Measurements from ENCODE around the gene LMOD1. TPM values are rescaled to one million over a fixed set of nuclear protein-coding genes. Genes with fewer than 3 reads are reported as not detected.

LMOD1 gene
- total RNA-seq, 1 donor from 2014 or later = 3.2 TPM

DNA sequence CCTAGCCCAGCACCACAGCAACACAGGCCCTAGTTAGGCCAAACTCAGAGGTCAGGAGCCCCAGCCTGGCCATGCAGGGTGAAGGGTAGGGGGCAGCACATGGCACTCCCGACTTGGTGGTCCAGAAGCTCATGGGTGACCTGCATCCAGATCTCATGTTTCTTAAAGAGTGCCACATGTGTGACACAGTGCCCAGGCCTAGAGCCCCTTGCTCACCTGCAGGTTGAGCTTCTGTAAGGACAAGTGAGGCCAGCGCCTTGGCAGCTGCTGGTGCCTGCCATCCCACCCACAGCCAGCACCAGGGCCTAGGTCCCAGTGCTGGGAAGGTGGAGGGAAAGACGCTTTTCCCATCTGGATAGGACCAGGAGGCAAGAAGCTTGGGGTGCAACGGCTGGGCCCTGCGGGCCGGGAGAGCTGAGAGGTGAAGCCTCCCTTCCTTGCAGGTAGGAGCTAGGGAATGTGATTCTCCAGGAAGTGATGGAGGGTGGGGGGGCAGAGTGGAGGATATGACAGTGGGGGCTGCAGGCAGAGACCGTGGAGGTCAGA is 51.2 kb downstream of the LMOD1 start:
- DNase-seq (ENCODE audit: low read depth) = no peak

DNA sequence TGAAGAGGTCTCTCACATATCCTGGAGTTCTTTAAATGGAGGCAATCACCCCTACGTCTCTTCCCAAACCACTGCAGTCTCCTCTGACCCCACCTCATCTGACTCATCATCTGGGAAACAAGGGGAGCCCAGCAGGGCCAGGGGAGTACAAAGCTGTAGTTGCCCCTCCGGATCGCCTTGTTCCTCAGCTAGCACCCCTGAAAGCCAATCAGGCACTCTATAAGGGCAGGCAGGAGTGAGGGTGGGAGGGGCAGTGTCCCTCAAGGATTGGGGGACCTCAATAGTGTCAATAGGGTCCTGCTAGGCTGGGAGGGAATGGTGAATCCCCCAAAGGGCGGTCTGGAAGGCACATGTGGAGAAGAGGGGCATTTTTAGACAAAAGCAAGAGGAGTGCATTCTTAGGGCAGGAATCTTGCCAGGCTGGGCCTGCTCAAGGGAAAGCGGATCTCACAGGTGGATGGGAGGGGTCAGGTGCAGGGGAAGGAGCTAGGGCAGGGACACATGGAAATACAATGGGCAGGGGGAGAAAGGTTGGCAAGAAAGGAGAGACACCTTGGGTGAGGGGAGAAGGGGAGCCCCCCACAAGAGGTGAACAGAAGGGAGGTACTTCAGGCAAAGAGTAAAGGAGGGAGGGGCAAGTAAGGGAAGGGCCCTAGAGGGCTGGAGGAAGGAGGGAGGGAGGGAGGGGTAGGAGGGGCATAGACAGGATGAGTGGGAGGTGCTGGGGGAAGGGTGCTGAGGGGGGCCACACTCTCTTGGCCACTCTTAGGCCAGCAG is 51.8 kb downstream of the LMOD1 start:
- DNase-seq (ENCODE audit: low read depth) = no peak

DNA sequence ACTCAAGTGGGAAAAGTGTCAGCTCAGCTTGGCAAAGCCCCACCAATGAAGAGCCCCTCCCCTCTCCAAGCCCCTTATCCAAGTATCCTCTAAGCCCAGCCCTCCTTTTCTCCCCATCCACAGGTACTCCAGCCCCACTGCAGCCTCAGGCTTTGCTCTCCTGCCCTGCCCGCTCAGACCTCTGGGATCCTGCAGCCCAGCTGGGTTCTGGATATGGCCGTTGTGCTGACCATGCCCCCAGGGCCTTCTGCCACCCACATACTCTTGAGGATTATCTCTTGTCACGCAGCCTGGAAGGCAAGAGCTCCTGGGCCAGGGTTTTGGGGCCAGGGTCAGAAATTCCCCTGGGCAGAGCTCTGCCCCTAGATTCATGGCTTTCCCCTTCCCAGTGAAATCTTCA is 52.9 kb downstream of the LMOD1 start:
- no peak for DNase-seq (ENCODE audit: low read depth)

DNA sequence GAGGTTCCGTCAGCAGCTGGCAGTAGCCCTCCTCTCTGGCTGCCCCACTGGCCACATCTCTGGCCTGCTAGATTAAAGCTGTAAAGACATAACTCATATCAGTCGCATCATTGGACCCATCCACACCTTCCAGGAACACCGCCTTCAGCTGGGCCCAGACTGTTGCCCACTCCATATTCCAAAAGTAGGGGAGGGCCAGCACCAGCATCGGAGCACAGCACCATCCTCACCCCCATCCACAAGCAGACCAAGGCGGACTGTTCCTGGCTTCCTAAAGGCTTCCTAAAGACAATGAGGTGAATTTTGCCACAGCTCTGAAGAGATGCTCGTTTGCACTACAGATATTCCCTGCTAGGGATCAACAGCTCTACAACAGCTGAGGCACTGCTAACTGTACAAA is 54.1 kb downstream of the LMOD1 start:
- DNase-seq (ENCODE audit: low read depth) = no peak

DNA sequence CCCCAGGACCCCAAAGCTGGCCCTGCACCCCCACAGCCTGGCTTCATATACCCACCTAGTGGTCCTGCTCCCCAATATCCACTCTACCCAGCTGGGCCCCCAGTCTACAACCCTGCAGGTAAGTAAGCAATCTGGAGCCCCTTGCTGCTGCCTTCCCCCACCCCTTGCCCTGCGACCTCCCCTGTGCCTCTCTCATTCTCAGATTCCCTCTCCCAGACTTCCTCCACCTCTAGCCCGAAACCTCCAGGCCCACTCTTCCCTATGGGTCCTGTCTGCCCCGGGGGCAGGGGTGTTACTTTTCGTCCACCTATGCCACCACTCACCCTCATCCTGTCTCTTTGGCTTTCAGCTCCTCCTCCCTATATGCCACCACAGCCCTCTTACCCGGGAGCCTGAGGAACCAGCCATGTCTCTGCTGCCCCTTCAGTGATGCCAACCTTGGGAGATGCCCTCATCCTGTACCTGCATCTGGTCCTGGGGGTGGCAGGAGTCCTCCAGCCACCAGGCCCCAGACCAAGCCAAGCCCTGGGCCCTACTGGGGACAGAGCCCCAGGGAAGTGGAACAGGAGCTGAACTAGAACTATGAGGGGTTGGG is 54.8 kb downstream of the LMOD1 start:
- DNase-seq (ENCODE audit: low read depth) = no peak

DNA sequence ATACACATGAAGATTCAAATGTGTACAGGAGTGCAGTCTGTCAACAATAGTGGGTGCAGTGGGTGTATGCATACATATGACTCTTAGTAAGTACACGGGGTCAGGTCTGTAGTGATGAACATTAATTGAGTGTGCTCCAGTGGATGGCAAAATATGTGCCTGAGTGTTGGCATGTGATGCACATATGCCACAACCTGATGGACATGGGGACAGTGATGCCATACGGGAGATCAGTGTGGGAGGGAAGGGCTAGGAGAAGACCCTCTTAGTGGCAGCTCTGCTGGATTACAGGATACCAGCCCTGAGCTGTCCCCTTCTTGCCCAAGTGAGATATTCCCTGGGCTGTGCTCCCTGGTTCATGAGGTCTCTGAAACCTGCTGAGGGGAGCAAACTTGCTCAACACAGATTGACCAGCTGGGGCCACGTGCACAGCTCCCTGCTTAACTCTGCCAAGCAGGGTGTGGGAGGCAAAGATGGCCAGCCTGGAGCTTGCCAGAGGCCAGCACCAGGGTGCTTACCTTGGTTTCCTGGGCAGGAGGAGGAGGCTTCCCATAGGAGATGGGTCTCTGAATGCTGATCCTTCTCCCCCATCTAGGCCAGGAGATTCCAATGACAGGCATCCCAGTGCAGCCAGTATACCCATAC is 55.4 kb downstream of the LMOD1 start:
- DNase-seq (ENCODE audit: low read depth) = no peak

DNA sequence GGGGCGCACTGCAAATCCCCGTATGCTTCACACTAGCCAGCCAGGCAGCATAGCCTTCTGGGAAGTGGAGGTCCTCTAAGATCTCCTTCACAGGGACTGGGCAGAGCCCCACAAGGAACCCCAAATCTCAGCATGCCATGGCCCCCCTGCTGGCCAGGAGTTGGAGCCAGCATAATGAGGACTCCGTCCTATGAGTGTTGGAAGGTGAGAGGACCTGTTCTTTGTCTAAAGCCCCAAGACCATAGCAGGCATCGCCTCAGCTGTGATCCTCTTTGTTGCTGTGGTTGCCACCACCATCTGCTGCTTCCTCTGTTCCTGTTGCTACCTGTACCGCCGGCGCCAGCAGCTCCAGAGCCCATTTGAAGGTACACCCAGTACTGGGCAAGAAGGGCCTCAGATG is 56.1 kb downstream of the LMOD1 start:
- no peak for DNase-seq (ENCODE audit: low read depth)

DNA sequence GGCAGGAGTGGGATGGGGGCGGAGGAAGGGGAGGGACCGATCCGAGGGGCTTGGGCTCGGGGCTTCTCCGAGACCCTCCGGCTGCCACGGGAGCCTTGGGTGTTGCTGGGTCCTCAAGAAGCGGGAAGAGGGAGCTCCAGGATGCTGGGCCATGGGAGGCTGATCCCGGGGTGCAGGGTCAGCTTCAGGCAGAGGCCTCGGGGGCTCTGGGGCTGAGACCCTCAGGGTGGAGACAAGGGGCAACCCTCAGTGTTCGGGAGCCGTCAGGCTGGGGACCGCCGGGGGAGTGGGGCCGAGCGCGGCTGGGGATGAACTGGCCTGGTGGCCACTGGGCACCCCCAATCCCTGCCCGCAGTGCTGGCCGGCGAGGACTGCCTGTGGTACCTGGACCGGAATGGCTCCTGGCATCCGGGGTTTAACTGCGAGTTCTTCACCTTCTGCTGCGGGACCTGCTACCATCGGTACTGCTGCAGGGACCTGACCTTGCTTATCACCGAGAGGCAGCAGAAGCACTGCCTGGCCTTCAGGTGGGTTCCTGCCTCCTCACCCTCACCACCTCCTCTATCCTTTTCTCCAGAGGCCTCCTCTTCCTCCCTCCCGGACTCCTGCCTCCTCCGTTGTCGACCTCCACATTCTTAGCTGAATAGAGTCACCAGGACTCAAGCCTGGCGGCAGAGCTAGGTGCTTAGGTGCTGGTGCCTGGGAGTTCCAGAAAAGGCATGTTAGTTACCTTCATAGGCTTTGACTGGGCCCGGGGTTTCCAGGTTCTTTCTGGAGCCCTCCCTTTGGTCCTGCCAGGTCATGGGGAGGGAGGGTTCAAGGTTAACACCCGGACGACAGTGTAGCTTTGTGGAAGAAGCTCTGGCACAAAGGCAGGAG is 57.0 kb downstream of the LMOD1 start:
- no peak for DNase-seq (ENCODE audit: low read depth)

DNA sequence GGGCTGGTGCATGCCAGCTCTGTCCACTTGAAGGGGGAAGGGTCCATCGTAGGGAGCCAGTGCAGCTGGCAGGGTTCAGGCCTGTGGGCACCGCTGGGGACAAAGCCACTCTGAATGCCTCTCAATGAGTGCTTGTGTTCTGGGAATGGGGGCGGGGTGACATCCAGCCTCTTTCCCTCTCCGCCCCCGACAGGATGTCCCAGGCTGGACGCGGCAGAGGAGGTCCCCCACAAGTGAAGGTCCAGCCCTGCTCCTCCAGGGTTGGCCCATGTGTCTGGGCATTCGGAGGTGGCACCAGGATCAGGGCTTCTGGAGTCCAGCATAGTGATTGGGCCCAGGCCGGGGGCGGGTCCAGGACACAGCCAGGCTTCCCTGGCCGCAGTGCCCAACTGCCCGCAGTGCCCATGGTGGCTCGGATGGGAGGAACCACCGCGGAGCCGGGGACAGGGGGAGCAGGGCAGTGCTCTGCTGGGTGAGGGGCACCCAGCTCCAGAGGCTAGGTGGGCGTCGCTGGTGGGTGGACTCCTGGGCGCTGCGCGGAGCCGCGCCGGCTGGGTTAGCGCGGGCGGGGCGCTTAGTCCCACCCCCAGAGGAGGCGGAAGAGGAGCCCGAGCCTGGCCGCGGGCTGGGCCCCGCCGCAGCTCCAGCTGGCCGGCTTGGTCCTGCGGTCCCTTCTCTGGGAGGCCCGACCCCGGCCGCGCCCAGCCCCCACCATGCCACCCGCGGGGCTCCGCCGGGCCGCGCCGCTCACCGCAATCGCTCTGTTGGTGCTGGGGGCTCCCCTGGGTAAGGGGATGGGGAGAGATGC is 57.9 kb downstream of the LMOD1 start, which contains the start of gene SHISA4:
TSS of gene SHISA4 (plus strand) at position 617 of the 808 bp plus-strand sequence. CDS start at position 714, 97 bp downstream.
- peak; percentile 98 for DNase-seq (ENCODE audit: low read depth)

DNA sequence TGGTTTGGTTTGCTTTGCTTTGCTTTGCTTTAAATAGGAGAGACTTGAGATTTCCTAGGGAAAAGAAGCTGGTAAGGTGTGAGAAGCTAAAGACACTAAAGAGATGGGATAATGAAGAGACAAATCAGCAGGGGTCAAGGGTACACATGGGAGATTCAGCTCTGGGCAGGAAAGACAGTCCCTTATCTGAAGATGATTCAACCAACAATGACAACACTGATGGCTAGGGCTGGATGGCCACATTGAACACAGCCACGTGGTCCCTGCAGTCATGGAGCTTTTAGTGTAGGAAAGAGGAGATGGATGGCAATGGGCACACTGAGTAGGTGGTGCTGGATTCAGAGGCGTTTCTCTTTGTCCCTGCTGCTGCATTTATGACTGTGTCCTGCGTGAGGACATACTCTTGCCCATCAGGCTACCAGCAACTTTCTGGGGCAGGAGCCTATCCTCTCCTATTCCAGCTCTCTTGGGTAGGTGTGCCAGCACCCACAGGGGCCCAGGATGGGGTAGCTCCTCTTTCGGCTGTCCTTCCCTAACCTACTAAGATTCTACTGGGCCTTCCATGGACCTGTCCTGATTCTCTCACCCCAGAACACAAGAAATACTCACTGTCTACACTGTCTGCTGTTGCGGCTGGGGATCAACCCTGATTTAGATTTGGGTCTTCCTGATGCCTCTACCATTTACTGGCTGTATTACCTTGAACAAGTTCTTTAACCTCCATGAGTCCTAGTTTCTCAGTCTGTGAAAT is 59.1 kb downstream of the LMOD1 start:
- no peak for DNase-seq (ENCODE audit: low read depth)

DNA sequence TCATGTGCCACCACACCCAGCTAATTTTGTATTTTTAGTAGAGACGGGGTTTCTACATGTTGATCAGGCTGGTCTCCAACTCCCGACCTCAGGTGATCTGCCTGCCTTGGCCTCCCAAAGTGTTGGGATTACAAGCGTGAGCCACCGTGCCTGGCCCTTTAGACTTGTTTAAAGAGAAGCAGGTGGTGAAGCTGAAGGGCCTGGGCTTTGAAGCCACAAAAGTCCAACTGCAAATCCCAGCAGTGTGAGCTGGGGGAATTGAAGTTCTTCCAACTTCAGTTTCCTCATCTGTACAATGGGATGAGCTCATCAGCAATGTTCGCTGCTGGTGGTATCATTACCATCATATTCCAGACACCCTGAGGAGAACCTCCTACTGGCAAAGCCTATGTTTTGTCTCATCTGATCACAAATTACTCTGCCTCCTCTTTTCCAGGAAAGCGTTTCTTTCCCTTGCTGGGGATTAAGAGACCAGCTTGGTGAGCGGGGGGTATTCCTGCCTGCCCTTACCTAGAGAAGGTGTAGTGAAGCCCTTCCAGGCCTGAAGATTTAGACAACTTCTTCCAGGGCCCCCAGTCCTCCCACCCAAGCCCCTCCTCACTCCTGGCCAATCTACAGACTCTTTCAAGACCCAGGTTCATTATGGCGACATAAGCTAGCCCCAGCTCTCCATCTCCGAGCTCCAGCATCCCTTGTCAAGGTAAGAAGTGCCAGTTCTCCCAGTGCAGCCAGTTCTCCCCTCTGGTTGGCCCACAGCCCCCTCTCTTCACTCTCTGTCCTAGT is 60.1 kb downstream of the LMOD1 start:
- DNase-seq (ENCODE audit: low read depth) = peak; percentile 81

DNA sequence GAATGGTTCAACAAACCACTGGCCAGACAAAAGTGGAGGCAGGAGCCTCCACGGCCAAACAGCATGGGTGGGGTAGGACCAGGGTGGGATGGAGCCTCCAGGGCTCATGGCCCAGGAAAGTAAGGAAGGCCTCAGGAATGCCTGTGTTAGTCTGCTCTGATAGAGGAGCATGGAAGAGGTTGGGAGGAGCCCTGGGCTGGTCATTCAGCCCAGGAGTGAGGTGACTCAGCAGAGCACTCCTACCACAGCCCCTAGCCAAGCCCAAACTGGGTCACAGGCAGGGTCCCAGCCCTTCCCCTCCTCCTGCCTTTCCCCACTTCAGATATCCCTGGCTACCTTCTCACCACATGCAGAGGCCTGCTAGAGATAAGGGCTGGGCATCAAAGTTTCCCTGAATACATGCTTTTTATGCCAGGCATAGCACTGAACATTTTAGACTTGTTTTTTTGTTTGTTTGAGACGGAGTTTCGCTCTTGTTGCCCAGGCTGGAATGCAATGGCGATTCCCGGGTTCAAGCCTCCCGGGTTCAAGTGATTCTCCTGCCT is 60.7 kb downstream of the LMOD1 start:
- peak; percentile 79 for DNase-seq (ENCODE audit: low read depth)

DNA sequence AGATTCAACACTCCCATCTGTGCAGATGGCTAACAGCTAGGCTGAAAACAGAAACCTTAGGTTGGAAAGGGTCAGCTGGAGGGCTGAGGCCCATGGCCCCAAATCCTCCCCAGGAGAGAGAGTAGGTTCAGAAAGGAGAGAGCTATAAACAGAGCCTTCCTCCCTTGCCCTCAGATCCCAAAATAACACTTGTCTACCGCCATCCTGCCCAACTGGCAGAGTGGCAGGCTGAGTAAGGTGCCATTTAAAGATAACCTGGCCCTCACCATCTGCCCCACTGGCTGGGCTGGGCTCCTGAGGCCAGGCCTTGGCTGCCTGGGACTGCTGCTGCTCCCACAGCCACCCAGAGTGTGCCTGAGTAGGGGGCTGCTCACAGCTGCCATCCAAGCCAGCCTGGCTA is 61.9 kb downstream of the LMOD1 start:
- peak; percentile 95 for DNase-seq (ENCODE audit: low read depth)

DNA sequence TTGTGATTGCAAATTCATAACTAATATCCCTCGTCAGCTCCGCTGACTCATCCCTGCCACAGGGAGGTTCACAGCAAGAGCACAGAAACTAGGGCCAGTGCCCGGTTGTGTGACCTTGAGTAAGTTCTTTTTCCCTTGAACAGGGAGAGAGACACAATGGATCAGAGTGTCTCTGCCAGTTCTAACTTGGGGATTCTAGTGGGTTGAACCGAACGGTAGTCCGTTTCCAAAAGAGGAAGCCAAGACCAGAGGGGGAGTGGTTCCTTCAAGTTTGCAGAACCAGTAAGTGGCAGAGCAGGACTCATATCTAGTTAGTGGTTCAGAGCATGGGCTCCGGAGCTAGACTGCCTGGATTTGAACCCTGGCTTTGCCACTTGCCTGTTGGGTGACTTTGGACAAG is 62.6 kb downstream of the LMOD1 start:
- DNase-seq (ENCODE audit: low read depth) = peak; percentile 81

DNA sequence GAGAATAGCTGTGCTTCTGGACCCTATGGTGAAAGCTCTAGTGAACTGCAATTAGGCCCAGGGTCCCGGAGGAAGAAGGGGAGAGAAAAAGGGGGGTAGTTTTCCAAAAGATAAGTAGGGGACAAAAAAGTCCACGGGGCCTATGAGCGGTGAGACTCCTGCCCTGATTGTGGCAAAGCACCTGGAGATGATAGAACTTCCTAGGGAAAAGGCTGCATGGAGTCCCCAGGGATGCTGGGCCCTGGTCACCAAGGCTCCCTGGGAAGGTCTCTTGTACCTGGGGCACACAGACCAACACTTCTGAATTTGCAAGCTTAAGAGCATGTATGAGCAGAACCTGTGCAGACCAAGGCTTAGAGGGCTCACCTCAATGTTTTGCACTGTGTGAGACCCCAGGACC is 63.1 kb downstream of the LMOD1 start:
- DNase-seq (ENCODE audit: low read depth) = no peak

DNA sequence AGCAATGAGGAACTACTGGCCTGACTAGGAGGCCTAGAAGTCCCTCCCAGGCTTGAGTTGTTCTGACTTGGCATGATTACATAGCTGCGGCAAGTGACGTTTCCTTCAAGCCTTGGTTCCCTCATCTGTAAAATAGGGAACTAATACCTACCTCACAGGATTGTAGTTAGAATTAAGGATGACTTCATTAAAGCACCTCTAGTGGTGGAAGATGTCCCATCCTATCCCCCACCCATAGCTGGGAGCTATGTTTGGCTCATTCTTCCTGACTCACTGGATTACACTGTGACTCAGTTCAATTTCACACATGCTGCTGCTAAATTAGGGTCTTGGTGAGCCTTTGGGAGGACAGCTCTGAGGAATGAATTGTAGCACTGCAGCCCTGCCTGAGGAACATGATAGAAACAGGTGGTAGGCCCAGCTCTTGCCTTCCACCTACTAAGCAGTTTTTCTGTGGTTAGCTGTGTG is 63.6 kb downstream of the LMOD1 start:
- DNase-seq (ENCODE audit: low read depth) = peak; percentile 98

DNA sequence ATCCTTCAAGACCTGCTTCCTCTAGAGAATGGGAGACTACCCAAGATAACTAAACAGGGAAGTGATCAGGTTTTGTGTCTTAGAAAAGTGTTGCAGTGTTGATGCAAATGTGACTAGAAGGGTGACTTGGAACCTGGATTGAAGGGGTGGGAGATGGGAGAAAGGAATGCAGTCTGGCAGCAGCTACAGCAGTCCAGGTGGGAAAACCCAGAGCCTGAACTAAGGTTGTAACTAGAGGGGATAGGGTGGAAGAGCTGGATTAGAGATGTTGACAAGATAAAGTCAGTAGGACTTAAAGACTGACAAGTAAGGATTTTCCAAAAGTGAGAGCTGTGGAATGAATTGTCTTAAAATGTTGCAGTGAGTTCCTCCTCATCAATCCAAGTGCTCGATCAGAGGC is 64.7 kb downstream of the LMOD1 start:
- no peak for DNase-seq (ENCODE audit: low read depth)

DNA sequence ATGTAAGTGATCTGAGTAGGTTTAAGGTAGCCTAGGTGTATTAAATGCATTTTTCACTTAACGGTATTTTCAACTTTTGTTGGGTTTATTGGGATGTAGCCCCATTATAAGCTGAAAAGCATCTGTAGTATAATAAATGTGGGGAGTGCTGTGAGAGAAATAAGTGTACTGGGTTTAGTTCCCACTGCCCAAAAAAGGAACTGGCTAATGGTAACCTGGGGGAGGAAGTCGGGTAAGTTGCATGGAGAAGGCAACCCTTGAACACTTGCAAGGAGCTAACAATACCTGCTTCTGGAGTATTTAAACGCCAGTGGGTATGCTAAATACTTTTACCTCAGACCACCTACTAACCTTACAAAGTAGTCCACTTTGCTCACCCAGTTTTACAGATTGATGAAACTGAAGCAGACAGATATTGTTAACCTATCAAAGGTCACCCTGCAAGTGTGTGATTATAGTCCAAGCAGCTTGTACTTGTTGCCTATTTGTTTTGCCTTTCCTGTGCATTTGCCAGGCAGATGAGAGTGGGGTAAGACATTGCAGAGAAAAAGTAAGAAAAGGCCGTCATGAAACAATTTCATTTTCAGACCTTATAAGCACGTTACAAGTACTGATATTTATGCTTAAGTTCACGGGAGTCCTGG is 65.3 kb downstream of the LMOD1 start:
- no peak for DNase-seq (ENCODE audit: low read depth)
